Activated T-cell treated with anti-CD3 and anti-CD28 coated beads, Interleukin-2, amount 50 U/mL, for 24 hours (primary cell): ENCODE measurements around the gene C2CD4C.
"Not testable (repeated sequence)": the region's sequence is repeated elsewhere in the genome, so short reads cannot be mapped to it uniquely, and the experiment has no call there.

Experiments
- DNase-seq: peaks from one replicate; pipeline ENCODE4 v3.0.0-alpha.2; 2020
- H3K27ac Mint-ChIP-seq: 2 replicates; pipeline ENCODE4 v1.8.0; 2020; ENCODE audit warnings: mild to moderate bottlenecking, mixed read lengths
- H3K27me3 Mint-ChIP-seq: 2 replicates; pipeline ENCODE4 v1.8.0; 2020; ENCODE audit warnings: mixed read lengths
- H3K36me3 Mint-ChIP-seq: 2 replicates; pipeline ENCODE4 v1.8.0; 2020; ENCODE audit warnings: low read depth, mixed read lengths
- H3K4me1 Mint-ChIP-seq: 2 replicates; pipeline ENCODE4 v1.8.0; 2020; ENCODE audit warnings: low read depth, mixed read lengths
- H3K4me3 Mint-ChIP-seq: 2 replicates; pipeline ENCODE4 v1.8.0; 2020; ENCODE audit warnings: mild to moderate bottlenecking, moderate library complexity, mixed read lengths
- H3K9me3 Mint-ChIP-seq: 2 replicates; pipeline ENCODE4 v1.8.0; 2020; ENCODE audit warnings: mixed read lengths

C2CD4C gene

DNA sequence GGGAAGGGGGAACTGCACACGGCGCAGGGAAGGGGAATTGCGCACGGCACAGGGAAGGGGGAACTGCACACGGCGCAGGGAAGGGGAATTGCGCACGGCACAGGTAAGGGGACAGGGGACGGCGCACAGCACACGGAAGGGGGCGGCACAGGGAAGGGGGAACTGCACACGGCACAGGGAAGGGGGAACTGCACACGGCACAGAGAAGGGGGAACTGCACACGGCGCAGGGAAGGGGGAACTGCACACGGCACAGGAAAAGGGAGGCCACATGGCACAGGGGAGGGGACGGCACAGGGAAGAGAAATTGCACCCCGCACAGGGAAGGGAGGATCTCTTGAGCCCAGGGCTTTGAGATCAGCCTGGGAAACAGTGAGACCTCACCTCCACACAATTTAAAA is 18.7 kb upstream of the C2CD4C start:
- H3K36me3 Mint-ChIP-seq, DNase-seq, H3K4me3 Mint-ChIP-seq, H3K27me3 Mint-ChIP-seq, H3K9me3 Mint-ChIP-seq, H3K4me1 Mint-ChIP-seq, H3K27ac Mint-ChIP-seq: not testable (repeated sequence)

DNA sequence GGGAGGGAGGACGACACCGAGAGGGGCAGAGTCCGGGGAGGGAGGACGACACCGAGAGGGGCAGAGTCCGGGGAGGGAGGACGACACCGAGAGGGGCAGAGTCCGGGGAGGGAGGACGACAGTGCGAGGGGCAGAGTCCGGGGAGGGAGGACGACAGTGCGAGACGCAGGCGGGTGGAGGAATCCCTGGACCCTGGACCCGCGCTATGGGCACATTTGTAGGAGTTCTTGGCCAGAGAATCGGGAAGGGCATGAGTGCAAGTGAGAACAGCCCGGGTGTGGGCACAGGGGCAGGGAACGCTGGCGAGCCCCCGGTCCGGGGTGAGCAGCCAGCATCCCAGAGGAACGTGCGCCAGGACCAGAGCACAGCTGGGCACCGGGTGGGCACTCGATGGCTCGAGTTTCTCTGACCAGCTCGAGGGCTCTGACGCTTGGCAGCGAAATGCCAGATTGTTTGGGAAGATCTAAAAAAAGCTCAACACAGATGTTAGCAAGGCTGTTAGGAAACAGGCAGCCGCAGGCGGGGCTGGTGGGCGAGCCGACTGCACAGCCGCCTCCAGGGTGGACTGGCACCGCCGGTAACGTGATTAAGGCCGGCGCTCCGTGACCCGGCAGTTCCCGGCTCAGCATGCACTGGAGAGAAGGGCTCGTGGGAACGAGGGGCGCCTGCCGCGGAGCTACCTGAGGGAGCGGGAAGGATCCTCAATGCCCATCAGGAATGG is 17.9 kb upstream of the C2CD4C start:
- no peaks in the 10 kb centered on the region for H3K27me3 Mint-ChIP-seq
- H3K4me1 Mint-ChIP-seq = no peaks in the 10 kb centered on the region
- H3K27ac Mint-ChIP-seq = no peak overlapping the region
- no peaks in the 10 kb centered on the region for H3K36me3 Mint-ChIP-seq
- peaks cover 2% of the 10 kb centered on the region for H3K9me3 Mint-ChIP-seq
- DNase-seq = no peak
- H3K4me3 Mint-ChIP-seq = no peak overlapping the region

DNA sequence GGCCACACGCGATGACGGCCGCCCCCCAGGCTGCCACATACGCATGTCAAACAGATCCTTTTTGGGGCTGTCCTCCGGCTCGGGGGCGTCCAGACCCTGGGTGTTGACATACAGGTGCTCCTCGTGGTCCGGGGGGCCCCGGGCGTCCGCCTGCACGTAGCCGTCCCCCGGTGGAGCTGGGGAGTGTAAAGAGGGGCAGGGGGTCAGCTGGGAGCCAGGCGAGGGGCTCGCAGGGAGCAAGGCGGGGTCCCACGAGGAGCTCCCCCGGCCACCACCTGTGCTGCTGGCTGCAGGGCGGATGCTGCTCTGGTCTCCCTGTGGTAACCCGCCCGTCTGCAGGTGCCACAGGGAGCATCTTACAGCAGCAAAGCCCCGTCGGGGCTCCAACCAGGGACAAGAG is 16.1 kb upstream of the C2CD4C start:
- Mint-ChIP-seq H3K27ac (no peak overlapping the region), H3K4me1 (no peaks in the 10 kb centered on the region), H3K4me3 (no peak overlapping the region), H3K27me3 (no peaks in the 10 kb centered on the region), H3K9me3 (no peaks in the 10 kb centered on the region), H3K36me3 (no peaks in the 10 kb centered on the region)
- DNase-seq = no peak

- Mint-ChIP-seq H3K9me3 (no peaks in the 10 kb centered on the region), H3K36me3 (no peaks in the 10 kb centered on the region), H3K4me3 (no peak overlapping the region), H3K27ac (no peak overlapping the region), H3K27me3 (no peaks in the 10 kb centered on the region), H3K4me1 (no peaks in the 10 kb centered on the region)
- no peak for DNase-seq
Measured at GRCh38 chr19:424546-424945, 15.6 kb upstream of the C2CD4C start.

- DNase-seq = no peak
- Mint-ChIP-seq H3K27me3 (no peaks in the 10 kb centered on the region), H3K36me3 (no peaks in the 10 kb centered on the region), H3K9me3 (no peaks in the 10 kb centered on the region), H3K27ac (no peak overlapping the region), H3K4me1 (no peaks in the 10 kb centered on the region), H3K4me3 (no peak overlapping the region)
Measured at GRCh38 chr19:423691-424466, 14.9 kb upstream of the C2CD4C start.

- H3K4me3 Mint-ChIP-seq, H3K36me3 Mint-ChIP-seq, H3K27ac Mint-ChIP-seq: not testable (repeated sequence)
Measured at GRCh38 chr19:422917-423226, 13.9 kb upstream of the C2CD4C start.

DNA sequence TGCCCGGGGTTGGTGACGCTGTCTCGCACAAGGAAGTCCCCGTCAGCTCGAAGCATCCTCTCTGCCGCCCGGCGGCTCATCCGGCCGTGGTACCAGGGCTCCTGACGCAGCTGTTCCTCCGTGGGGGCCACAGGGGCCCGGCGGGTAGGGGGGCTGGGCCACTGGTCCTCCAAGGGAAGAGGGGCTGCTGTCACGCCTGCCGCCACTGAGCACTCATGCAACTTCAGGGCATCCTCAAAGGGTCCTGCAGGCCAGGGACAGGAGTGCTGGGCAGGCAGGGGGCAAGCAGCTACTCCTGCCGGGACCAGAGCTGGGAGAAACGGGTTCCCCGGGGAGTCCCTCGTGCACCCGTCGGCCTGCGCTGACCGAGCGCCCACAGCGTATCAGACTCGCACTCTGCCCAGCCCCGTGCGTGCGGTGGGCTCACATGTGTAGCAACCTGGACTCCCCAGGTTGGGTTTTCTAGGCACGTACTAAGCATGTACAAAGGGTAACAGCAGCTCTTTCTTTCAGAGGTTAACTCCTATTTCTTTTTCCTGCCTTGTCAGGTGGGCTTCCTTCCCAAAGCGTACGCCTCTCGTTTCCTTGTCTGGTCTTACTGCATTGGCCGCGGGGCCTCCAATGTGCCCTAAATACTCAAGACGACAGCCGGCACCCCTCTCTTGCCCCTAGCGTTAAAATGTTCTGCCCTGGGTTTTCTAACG is 13.4 kb upstream of the C2CD4C start:
- H3K4me1 Mint-ChIP-seq = no peaks in the 10 kb centered on the region
- no peak overlapping the region for H3K27ac Mint-ChIP-seq
- no peaks in the 10 kb centered on the region for H3K9me3 Mint-ChIP-seq
- H3K27me3 Mint-ChIP-seq = no peaks in the 10 kb centered on the region
- H3K4me3 Mint-ChIP-seq = no peak overlapping the region
- no peak for DNase-seq
- H3K36me3 Mint-ChIP-seq = no peaks in the 10 kb centered on the region

More at GRCh38 chr19:422917-423226, 13.9 kb upstream of the C2CD4C start:
- not testable (repeated sequence) for H3K4me1 Mint-ChIP-seq, H3K27me3 Mint-ChIP-seq, DNase-seq, H3K9me3 Mint-ChIP-seq

GRCh38 chr19:419721-420515 is 11.0 kb upstream of the C2CD4C start:
- DNase-seq = no peak
- Mint-ChIP-seq H3K9me3 (no peaks in the 10 kb centered on the region), H3K4me3 (no peak overlapping the region), H3K27ac (no peak overlapping the region), H3K27me3 (no peaks in the 10 kb centered on the region), H3K36me3 (no peaks in the 10 kb centered on the region), H3K4me1 (no peaks in the 10 kb centered on the region)

DNA sequence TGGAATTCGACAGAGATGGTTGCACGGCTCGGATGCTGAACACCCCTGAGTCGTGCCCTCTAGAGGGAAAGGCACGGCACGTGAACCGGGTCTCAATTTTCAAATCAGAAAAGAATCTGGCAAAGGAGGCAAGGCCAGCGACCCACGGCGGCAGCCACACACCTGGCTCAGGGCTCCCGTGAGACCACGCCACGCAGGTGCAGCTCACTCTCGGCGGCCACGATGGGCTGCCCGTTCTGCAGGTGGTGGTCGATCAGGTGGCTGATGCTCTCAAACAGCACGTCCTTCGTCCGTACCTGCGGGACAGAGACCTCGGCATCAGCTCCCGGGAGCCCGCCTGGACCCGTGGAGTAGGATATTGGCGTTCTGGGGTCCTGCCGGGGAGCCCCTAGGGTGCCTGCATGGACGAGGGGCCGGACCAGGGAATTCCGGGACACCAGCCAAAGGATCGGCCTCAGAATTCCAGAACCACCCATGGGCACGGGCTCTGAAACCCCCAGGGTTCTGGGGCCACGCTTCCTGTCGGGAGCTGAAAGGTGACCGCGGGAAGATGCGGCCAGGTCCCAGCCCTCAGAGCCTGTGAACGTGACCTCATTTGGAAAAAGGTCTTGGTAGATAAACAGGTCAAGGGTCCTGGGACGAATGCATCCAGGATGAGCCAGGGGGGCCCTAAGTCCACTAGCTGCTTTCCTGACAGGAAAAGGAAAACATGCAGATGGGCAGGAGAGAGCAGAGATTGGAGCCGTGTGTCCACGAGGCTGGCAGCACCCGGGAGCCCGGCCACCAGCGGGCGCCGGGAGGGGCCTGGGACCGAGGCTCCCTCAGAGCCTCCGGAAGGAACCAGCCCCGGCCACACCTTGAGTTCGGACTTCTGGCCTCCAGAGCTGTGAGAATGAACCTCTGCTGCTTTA is 10.1 kb upstream of the C2CD4C start:
- Mint-ChIP-seq H3K27me3 (no peaks in the 10 kb centered on the region), H3K4me3 (no peak overlapping the region), H3K36me3 (no peaks in the 10 kb centered on the region), H3K9me3 (no peaks in the 10 kb centered on the region), H3K27ac (no peak overlapping the region), H3K4me1 (no peaks in the 10 kb centered on the region)
- no peak for DNase-seq

DNA sequence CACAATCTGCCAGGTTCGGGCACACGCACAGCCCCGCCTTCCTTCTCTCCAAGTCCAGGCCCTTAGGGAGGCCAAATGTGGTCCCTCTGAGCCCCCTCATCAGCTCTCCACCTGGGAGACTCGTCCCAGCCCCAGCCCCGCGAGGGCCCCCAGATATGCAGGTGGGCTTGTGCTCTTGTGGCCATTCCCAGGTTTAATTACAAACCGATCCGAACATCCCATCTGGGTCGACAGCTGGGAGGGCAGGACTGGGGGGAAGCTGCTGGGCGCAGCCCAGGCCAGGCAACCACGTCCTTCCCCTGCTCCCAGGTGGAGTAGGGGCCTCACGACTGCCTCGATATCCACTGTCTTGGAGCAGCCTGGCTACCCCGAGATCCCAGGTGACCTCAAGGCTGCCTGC is 7.5 kb upstream of the C2CD4C start:
- Mint-ChIP-seq H3K9me3 (no peaks in the 10 kb centered on the region), H3K4me3 (no peak overlapping the region), H3K27me3 (no peaks in the 10 kb centered on the region), H3K4me1 (no peaks in the 10 kb centered on the region), H3K36me3 (no peaks in the 10 kb centered on the region), H3K27ac (no peak overlapping the region)
- no peak for DNase-seq

DNA sequence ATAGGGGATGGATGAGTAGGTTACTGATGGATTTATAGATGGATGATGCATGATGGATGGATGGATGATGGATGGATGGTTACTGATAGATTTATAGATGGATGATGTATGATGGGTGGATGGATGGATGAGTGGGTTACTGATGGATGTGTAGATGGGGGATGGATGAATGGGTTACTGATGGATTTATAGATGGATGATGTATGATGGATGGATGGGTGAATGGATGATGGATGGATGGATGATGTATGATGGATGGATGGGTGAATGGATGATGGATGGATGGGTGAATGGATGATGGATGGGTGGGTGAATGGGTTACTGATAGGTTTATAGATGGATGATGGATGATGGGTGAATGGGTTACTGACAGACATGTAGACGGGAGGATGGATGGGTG is 6.3 kb upstream of the C2CD4C start:
- Mint-ChIP-seq H3K27ac (no peak overlapping the region), H3K36me3 (no peaks in the 10 kb centered on the region), H3K9me3 (no peaks in the 10 kb centered on the region), H3K27me3 (peaks cover 1% of the 10 kb centered on the region), H3K4me1 (no peaks in the 10 kb centered on the region), H3K4me3 (no peak overlapping the region)
- DNase-seq = no peak

GRCh38 chr19:413756-414420 is 4.9 kb upstream of the C2CD4C start:
- Mint-ChIP-seq H3K4me1 (peaks cover 5% of the 10 kb centered on the region), H3K4me3 (no peak overlapping the region), H3K27ac (no peak overlapping the region), H3K9me3 (no peaks in the 10 kb centered on the region), H3K27me3 (peaks cover 13% of the 10 kb centered on the region), H3K36me3 (no peaks in the 10 kb centered on the region)
- no peak for DNase-seq
